K562 (cell line): ENCODE results near the gene DEPP1. TPM values are rescaled to one million over a fixed set of nuclear protein-coding genes. Genes with fewer than 3 reads are reported as not detected.

Experiments used
- ATAC-seq: fragments of 200-7000 bp; cut with Tn5 transposase; 3 replicates; pipeline ENCODE4 v1.9.1; 2020; ENCODE audit warnings: moderate library complexity
- BruUV-seq: library from RNA; stranded (reverse); fragments of 400-500 nt; replicated peaks from 2 replicates; lab custom pipeline; 2021; lab: Mats Ljungman, UMichigan
- CTCF ChIA-PET: fragments of 300-600 bp; formaldehyde crosslinking; extraction: SDS; loops from one replicate; lab custom pipeline; 2021; ENCODE audit warnings: low intra/inter-chr PET ratio; lab: Yijun Ruan, JAX
- POLR2A ChIA-PET: fragments of 300-600, 350-650 bp; sonication (Branson Sonifier 250); formaldehyde crosslinking; extraction: SDS; loops from one replicate; lab custom pipeline; 2021; ENCODE audit warnings: antibody characterized with exemption, inconsistent platforms; lab: Yijun Ruan, JAX
- DNase-seq, 4 experiments: peaks; one replicate each; pipeline versions ENCODE4 v3.0.0 to v3.0.0-alpha.2; 2011 to 2018; ENCODE audit warnings: low spot score in 3 of 4, mixed read lengths in 3 of 4; ENCODE audit errors: extremely low read depth in 1 of 4
- FAIRE-seq: peaks from 2 replicates; lab custom pipeline; 2011; peaks lifted over from hg19 to GRCh38; lab: Jason Lieb, UNC
- H2AFZ ChIP-seq: 2 replicates; pipeline ENCODE4 v1.6.0; 2011; ENCODE audit warnings: low read depth, low read length, control low read depth, inconsistent platforms
- H3K27ac ChIP-seq: fragments of 200-600 bp; 3 replicates; pipeline ENCODE4 v1.8.0; 2011; ENCODE audit warnings: low read depth, mild to moderate bottlenecking, control low read depth, inconsistent platforms, low read length, moderate library complexity, mixed read lengths; ENCODE audit errors: extremely low read depth
- H3K27me3 ChIP-seq, 2 experiments: fragments of 300-600 bp in 1 of 2; 2 replicates in 1 of 2; 3 replicates in 1 of 2; pipeline versions ENCODE4 v1.6.0 to v1.8.0; 2011; ENCODE audit warnings: inconsistent platforms in 2 of 2, low read length in 2 of 2, mild to moderate bottlenecking in 1 of 2, mixed read lengths in 1 of 2, moderate library complexity in 1 of 2; ENCODE audit not compliant: control insufficient read depth in 2 of 2, insufficient read depth in 2 of 2
- H3K36me3 ChIP-seq: fragments of 300-600 bp; 3 replicates; pipeline ENCODE4 v1.8.0; 2011; ENCODE audit warnings: mild to moderate bottlenecking, low read length, inconsistent platforms; ENCODE audit not compliant: control insufficient read depth, insufficient read depth
- H3K4me1 ChIP-seq, 2 experiments: fragments of 200-600 bp in 1 of 2; replicated peaks in 1 of 2; 2 replicates in 1 of 2; 3 replicates in 1 of 2; pipeline versions ENCODE4 v1.5.1 to v1.8.0; 2011; ENCODE audit warnings: inconsistent platforms in 2 of 2, low read length in 2 of 2, mild to moderate bottlenecking in 1 of 2, mixed read lengths in 1 of 2, moderate library complexity in 1 of 2; ENCODE audit not compliant: control insufficient read depth in 2 of 2, insufficient read depth in 2 of 2
- H3K4me2 ChIP-seq: 2 replicates; pipeline ENCODE4 v1.6.1; 2011; ENCODE audit warnings: low read length, control low read depth, inconsistent platforms, mixed read lengths; ENCODE audit not compliant: insufficient read depth
- H3K4me3 ChIP-seq: fragments of 200-600 bp; sonication (generic), shearing (Covaris generic); 2 replicates; pipeline ENCODE4 v1.5.1; 2016; ENCODE audit warnings: control low read depth, inconsistent platforms
- H3K79me2 ChIP-seq: fragments of 200-600 bp; 3 replicates; pipeline ENCODE4 v1.8.0; 2011; ENCODE audit warnings: low read length, inconsistent platforms; ENCODE audit not compliant: control insufficient read depth, insufficient read depth
- H3K9ac ChIP-seq, 2 experiments: 2 replicates each; pipeline versions ENCODE4 v1.6.0 to v1.6.1; 2011; ENCODE audit warnings: low read depth in 2 of 2, low read length in 2 of 2, control low read depth in 1 of 2, inconsistent platforms in 1 of 2, mild to moderate bottlenecking in 1 of 2, mixed read lengths in 1 of 2; ENCODE audit not compliant: insufficient read depth in 1 of 2
- H3K9me1 ChIP-seq: one replicate; pipeline ENCODE4 v1.6.0; 2011; ENCODE audit warnings: inconsistent platforms, mild to moderate bottlenecking, low read length, moderate library complexity; ENCODE audit not compliant: control insufficient read depth, insufficient read depth
- H3K9me3 ChIP-seq: replicated peaks from 2 replicates; pipeline ENCODE4 v1.5.1; 2011; ENCODE audit warnings: low read depth, low read length, inconsistent platforms; ENCODE audit not compliant: control insufficient read depth, insufficient read depth
- H4K20me1 ChIP-seq: replicated peaks from 2 replicates; pipeline ENCODE4 v1.6.1; 2011; ENCODE audit warnings: low read length, inconsistent platforms, mixed read lengths; ENCODE audit not compliant: control insufficient read depth, insufficient read depth
- CBFA2T2 ChIP-seq: fragments of 450-650 bp; conservative IDR thresholded peaks from 2 replicates; pipeline ENCODE4 v1.6.1; 2017; ENCODE audit warnings: mild to moderate bottlenecking
- CCAR2 ChIP-seq: fragments of 200-400 bp; formaldehyde crosslinking; IDR thresholded peaks from 2 replicates; pipeline ENCODE4 v1.6.1; 2017; ENCODE audit warnings: mild to moderate bottlenecking, low read depth, low read length
- DMBX1 ChIP-seq: fragments of 250-450 bp; sonication (Bioruptor Pico); IDR thresholded peaks from 2 replicates; pipeline ENCODE4 v1.8.0; 2022; ENCODE audit warnings: inconsistent platforms, mild to moderate bottlenecking, moderate library complexity, borderline replicate concordance
- FOXJ3 ChIP-seq: sonication (generic); formaldehyde crosslinking; IDR thresholded peaks from 2 replicates; pipeline ENCODE4 v1.4.0; 2020; ENCODE audit warnings: mild to moderate bottlenecking, missing genetic modification reagents
- KAT7 ChIP-seq: sonication (generic); formaldehyde crosslinking; IDR thresholded peaks from 2 replicates; pipeline ENCODE4 v1.8.0; 2022; ENCODE audit warnings: missing genetic modification reagents, mild to moderate bottlenecking, borderline replicate concordance
- RFX5 ChIP-seq: IDR thresholded peaks from 2 replicates; pipeline ENCODE4 v1.6.1; 2011; ENCODE audit warnings: low read depth, mild to moderate bottlenecking, improper control_type of control experiment, low read length
- SAFB ChIP-seq: fragments of 200-400 bp; formaldehyde crosslinking; IDR thresholded peaks from 2 replicates; pipeline ENCODE4 v1.6.1; 2017; ENCODE audit warnings: low read depth, low read length, borderline replicate concordance
- SMARCE1 ChIP-seq: fragments of 450-650 bp; IDR thresholded peaks from 2 replicates; pipeline ENCODE4 v1.7.1; 2016; ENCODE audit warnings: mild to moderate bottlenecking
- ZBTB17 ChIP-seq: fragments of 450-650 bp; formaldehyde crosslinking; IDR thresholded peaks from 2 replicates; pipeline ENCODE4 v1.4.0; 2020; ENCODE audit warnings: mild to moderate bottlenecking
- ZBTB43 ChIP-seq: sonication (generic); formaldehyde crosslinking; IDR thresholded peaks from 2 replicates; pipeline ENCODE4 v1.8.0; 2023; ENCODE audit warnings: mild to moderate bottlenecking, missing genetic modification reagents
- ZNF431 ChIP-seq: sonication (generic); formaldehyde crosslinking; IDR thresholded peaks from 2 replicates; pipeline ENCODE4 v1.8.0; 2022; ENCODE audit warnings: mild to moderate bottlenecking, missing genetic modification reagents
- ZNF518B ChIP-seq: fragments of 250-450 bp; sonication (Bioruptor Pico); IDR thresholded peaks from 2 replicates; pipeline ENCODE4 v1.5.0; 2021; ENCODE audit warnings: mild to moderate bottlenecking, moderate library complexity
- ZNF551 ChIP-seq: fragments of 250-450 bp; sonication (Bioruptor Pico); IDR thresholded peaks from 2 replicates; pipeline ENCODE4 v1.5.0; 2021; ENCODE audit warnings: mild to moderate bottlenecking, moderate library complexity
- ZNF655 ChIP-seq: fragments of 250-450 bp; sonication (Bioruptor Pico); IDR thresholded peaks from 2 replicates; pipeline ENCODE4 v1.5.0; 2021
- WGBS: fragments of 100-300 bp; shearing (Covaris generic); methylation state at CpG from one replicate; pipeline ENCODE4 v1.1.6; 2016; ENCODE audit warnings: low coverage, mixed read lengths; ENCODE audit not compliant: insufficient coverage; ENCODE audit errors: missing lambda C conversion rate; 5-methylcytosine and 5-hydroxymethylcytosine counted together
- in situ Hi-C: fragments of 300-500 bp; cut with MboI; formaldehyde crosslinking; loops from 4 replicates; pipeline ENCODE4 v1.15.0; 2018; ENCODE audit warnings: inconsistent platforms, mixed read lengths
- intact Hi-C: fragments of 100-400 bp; cut with micrococcal nuclease; formaldehyde crosslinking; loops from 2 replicates; pipeline ENCODE4 v1.14.2; 2022
- polyA plus RNA-seq, 8 experiments: library from polyadenylated mRNA; depleted of rRNA in 4 of 8; stranded (reverse) in 5 of 8; unstranded in 3 of 8; fragments of >200 nt; fragmentation: Nextera tagmentation in 2 of 8; fragmentation: Illumina TruSeq in 1 of 8; extraction: Ambion mirVana in 2 of 8; extraction: Trizol in 1 of 8; gene quantifications; 2 replicates each; pipeline versions ENCODE4 v1.2.1 to v1.2.3, GENCODE V29; 2011 to 2014; ENCODE audit warnings: inconsistent platforms in 1 of 8, missing spikeins in 1 of 8
- total RNA-seq, 7 experiments: library from RNA; depleted of rRNA in 6 of 7; stranded (reverse); fragments of >200 nt in 6 of 7; fragmentation: Illumina TruSeq in 2 of 7; extraction: Trizol in 2 of 7; gene quantifications; 2 replicates each; pipeline versions ENCODE4 v1.2.1 to v1.2.3, GENCODE V29; 2011 to 2021; ENCODE audit warnings: low replicate concordance in 1 of 7
- TF ChIP-seq, protein P1 (sequence below): sonication (generic); formaldehyde crosslinking; IDR thresholded peaks from 2 replicates; pipeline ENCODE4 v1.9.0; 2022; ENCODE audit warnings: mild to moderate bottlenecking, missing genetic modification reagents

DEPP1 gene
- total and polyA plus RNA-seq, 9 of the 15 experiments (the other 6 are each of a cell fraction or from before 2014, with no cell fraction given) = 0.04 to 0.54 (median 0.20) TPM; not detected in 1

GRCh38 chr10:44995581-44995913 is 16.9 kb upstream of the DEPP1 start (continued):
- TF ChIP-seq ZNF655 (no peak), RFX5 (no peak)

DNA sequence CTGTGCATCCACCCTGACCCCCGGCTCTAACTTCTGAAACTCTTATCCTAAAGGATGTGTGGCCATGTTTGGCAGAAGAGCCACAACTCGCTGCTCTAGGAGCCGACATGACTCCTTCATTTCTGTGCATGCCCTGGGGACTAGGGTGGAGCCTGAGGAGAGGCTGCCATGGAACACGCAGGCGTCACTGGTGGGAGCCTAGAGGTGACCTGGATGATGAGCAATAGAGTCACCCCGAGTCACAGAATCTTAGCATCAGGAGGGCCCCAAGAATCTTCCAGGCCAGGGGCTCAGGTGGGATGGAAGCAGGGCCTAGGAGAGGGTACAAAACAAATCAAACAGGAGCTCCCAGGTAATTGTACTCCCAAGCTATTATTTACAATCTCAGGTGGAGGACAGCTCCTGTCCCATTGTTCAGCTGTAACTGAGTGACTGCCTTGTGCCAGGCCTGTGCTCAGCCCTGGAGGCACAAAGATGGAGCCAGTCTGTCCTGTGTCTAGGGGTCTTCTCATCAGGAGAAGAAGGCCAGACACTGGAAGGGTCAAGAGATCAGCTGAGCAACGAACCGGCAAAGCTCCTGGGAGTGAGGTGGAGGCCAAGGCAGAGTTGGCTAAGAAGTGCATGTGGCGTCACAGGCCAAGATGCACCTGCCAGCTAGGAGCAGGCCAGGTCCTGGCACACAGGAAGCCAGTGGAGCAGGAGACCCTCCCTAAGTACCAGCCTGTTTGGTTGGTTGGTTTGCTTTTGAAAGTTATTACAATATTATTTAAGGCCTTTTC is 16.3 kb upstream of the DEPP1 start:
- no peaks in the 10 kb centered on the region for H3K36me3 ChIP-seq
- intact Hi-C loops (no loop called here), in situ Hi-C loops (no loop called here)
- no peak for FAIRE-seq
- H4K20me1 ChIP-seq = no peaks in the 10 kb centered on the region
- H3K9me1 ChIP-seq = no peaks in the 10 kb centered on the region
- H3K27me3 ChIP-seq = peaks cover 18 to 52% of the 10 kb centered on the region in 2 experiments
- no peak overlapping the region for H3K27ac ChIP-seq
- DNase-seq = no peak
- no peaks in the 10 kb centered on the region for H3K79me2 ChIP-seq
- no TSS peak for BruUV-seq
- no peak overlapping the region for H3K4me2 ChIP-seq
- no peak overlapping the region for H3K4me3 ChIP-seq
- WGBS = 11% methylated on average over 9 of the region's 9 CpGs
- POLR2A ChIA-PET = interaction anchor here (0.6 to 1.7 kb wide), 5 partner anchors 9 to 558 kb away, joined by 3 to 5 read pairs (median 3); partner anchors contain the start of gene DEPP1
- H3K9ac ChIP-seq = peak overlapping the region in 1 of 2 experiments; percentile 46; a peak in 2 of 4 replicates
- no peak for ATAC-seq
- no peak overlapping the region for H2AFZ ChIP-seq
- CTCF ChIA-PET = no interaction called here
- peaks cover 0 to 3% of the 10 kb centered on the region in 2 experiments; a peak in 2 of 5 replicates for H3K4me1 ChIP-seq
- H3K9me3 ChIP-seq = peaks cover 3% of the 10 kb centered on the region
- TF ChIP-seq ZNF518B (CRISPR knock-in tag) (no peak), CBFA2T2 (no peak), SAFB (no peak), ZNF431 (CRISPR knock-in tag) (no peak), DMBX1 (no peak), FOXJ3 (CRISPR knock-in tag) (no peak), KAT7 (CRISPR knock-in tag) (no peak), ZNF551 (CRISPR knock-in tag) (no peak), CCAR2 (no peak), ZBTB17 (CRISPR knock-in tag) (no peak), ZBTB43 (CRISPR knock-in tag) (no peak), SMARCE1 (no peak)
- TF ChIP-seq, protein P1, sequence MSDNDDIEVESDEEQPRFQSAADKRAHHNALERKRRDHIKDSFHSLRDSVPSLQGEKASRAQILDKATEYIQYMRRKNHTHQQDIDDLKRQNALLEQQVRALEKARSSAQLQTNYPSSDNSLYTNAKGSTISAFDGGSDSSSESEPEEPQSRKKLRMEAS = no peak
